Testis (tissue), 2 donors: ENCODE data around the gene NABP1.

Experiments used
- POLR2A ChIP-seq: fragments of 450-650 bp; IDR thresholded peaks from one replicate; pipeline ENCODE4 v1.6.1; 2017; ENCODE audit warnings: antibody characterized with exemption, mild to moderate bottlenecking, moderate library complexity
- TF ChIP-seq, protein P1 (sequence below), 3 experiments: fragments of 450-650 bp in 2 of 3; fragments of 200-600 bp in 1 of 3; sonication (generic) in 1 of 3; IDR thresholded peaks; one replicate each; pipeline ENCODE4 v1.5.1; 2016 to 2019; ENCODE audit warnings: antibody characterized with exemption in 3 of 3, mild to moderate bottlenecking in 2 of 3, moderate library complexity in 1 of 3

DNA sequence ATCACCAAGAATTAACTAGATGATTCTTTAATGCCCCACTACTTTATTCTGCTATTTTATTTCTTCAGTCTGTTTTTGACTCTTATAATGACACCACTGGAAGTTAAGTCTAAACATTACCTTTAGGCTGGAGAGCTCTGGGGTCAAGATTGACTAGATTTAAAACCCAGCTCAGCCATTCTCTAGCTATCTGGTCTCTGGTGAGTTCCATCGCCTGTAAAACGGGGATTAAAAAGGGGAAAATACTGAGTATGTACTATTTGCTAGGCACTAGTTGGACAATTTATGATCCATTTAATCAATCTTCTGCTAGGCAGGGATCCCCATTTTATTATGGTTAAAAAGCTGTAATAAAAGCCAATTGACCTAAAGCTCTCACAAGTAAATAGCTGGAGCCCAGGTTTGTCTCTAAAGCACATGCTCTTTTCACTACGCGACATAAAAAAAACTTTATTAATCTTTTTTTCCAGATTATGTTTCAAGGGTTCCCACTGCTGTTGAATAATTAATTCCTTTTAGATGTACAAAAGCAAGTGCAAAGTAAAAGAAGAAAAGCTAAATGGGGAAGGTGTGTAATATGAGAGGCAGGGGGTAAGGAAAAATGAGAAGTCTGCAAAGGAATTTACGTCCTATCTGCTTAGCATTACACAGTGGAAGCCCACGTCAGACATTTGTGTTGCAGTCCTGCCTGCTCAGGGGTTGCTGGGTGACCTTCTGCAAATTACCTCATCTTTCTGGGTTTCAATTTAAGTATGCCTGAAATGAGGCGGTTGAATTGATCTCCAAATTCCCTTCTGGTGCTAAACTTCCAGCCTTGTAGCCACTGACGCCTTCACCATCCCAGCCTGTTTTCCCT lies 918 bp upstream of the NABP1 start:
- TF ChIP-seq, protein P1, sequence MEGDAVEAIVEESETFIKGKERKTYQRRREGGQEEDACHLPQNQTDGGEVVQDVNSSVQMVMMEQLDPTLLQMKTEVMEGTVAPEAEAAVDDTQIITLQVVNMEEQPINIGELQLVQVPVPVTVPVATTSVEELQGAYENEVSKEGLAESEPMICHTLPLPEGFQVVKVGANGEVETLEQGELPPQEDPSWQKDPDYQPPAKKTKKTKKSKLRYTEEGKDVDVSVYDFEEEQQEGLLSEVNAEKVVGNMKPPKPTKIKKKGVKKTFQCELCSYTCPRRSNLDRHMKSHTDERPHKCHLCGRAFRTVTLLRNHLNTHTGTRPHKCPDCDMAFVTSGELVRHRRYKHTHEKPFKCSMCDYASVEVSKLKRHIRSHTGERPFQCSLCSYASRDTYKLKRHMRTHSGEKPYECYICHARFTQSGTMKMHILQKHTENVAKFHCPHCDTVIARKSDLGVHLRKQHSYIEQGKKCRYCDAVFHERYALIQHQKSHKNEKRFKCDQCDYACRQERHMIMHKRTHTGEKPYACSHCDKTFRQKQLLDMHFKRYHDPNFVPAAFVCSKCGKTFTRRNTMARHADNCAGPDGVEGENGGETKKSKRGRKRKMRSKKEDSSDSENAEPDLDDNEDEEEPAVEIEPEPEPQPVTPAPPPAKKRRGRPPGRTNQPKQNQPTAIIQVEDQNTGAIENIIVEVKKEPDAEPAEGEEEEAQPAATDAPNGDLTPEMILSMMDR (IDR thresholded peaks at IDR 0.05), result no peak
- TF ChIP-seq POLR2A, result no peak
